Prostate gland (tissue), 2 donors: ENCODE results near the gene TGFA. TPM values are rescaled to one million over a fixed set of nuclear protein-coding genes. Genes with fewer than 3 reads are reported as not detected.
"Not testable (repeated sequence)": the region's sequence is repeated elsewhere in the genome, so short reads cannot be mapped to it uniquely, and the experiment has no call there.

Source experiments
- DNase-seq: peaks from one replicate; pipeline ENCODE4 v3.0.0-alpha.2; 2019; ENCODE audit warnings: low spot score
- H3K27ac ChIP-seq, 2 donors: fragments of 200-600 bp; sonication (generic); 2 replicates each; pipeline ENCODE4 v1.5.1; 2017 to 2019
- H3K27me3 ChIP-seq: fragments of 200-600 bp; sonication (generic); replicated peaks from 2 replicates; pipeline ENCODE4 v1.5.1; 2019; ENCODE audit not compliant: insufficient read depth
- H3K36me3 ChIP-seq, 2 donors: fragments of 200-600 bp; sonication (generic); 1 replicate in 1 of 2; 2 replicates in 1 of 2; pipeline versions ENCODE4 v1.5.1 to v1.8.1; 2017 to 2019
- H3K4me1 ChIP-seq: fragments of 200-600 bp; sonication (generic); replicated peaks from 2 replicates; pipeline ENCODE4 v1.5.1; 2019
- H3K4me3 ChIP-seq, 2 donors: fragments of 200-600 bp; sonication (generic); 2 replicates each; pipeline ENCODE4 v1.5.1; 2017 to 2019
- H3K9me3 ChIP-seq: fragments of 200-600 bp; sonication (generic); 2 replicates; pipeline ENCODE4 v1.5.1; 2017
- CTCF ChIP-seq, 4 experiments: fragments of 200-600 bp in 2 of 4; fragments of 450-650 bp in 2 of 4; sonication (generic) in 2 of 4; IDR thresholded peaks; 1 replicate in 3 of 4; 2 replicates in 1 of 4; pipeline ENCODE4 v1.5.1; 2016 to 2019; ENCODE audit warnings: antibody characterized with exemption in 4 of 4, mild to moderate bottlenecking in 2 of 4, moderate library complexity in 2 of 4
- POLR2A ChIP-seq: fragments of 450-650 bp; IDR thresholded peaks from one replicate; pipeline ENCODE4 v1.6.1; 2016; ENCODE audit warnings: antibody characterized with exemption, mild to moderate bottlenecking
- POLR2AphosphoS5 ChIP-seq: sonication (generic); formaldehyde crosslinking; IDR thresholded peaks from one replicate; pipeline ENCODE4 v1.6.1; 2017; ENCODE audit warnings: antibody characterized with exemption
- WGBS: methylation state at CpG from one replicate; pipeline ENCODE4 v1.1.5; 2018; 5-methylcytosine and 5-hydroxymethylcytosine counted together
- intact Hi-C: fragments of 100-400 bp; cut with DNase I; formaldehyde crosslinking; loops from one replicate; pipeline ENCODE4 v1.14.2; 2022
- total RNA-seq, 2 donors: library from RNA; depleted of rRNA; stranded (reverse); fragments of >200 nt; gene quantifications; one replicate each; pipeline ENCODE4 v1.1.0, GENCODE V29; 2016

Gene TGFA
- total RNA-seq, 2 donors from 2014 or later, result 3.7 to 9.2 TPM

- H3K4me3 ChIP-seq, result no peak overlapping the region
- H3K36me3 ChIP-seq, result no peaks in the 10 kb centered on the region
- 78% methylated on average over 10 of the region's 10 CpGs for WGBS
- no peaks in the 10 kb centered on the region for H3K9me3 ChIP-seq
- no peak for TF ChIP-seq POLR2A
- TF ChIP-seq CTCF (IDR thresholded peaks at IDR 0.05), result no peak
- no peak for TF ChIP-seq POLR2AphosphoS5
- intact Hi-C loops, result no loop called here
- no peak overlapping the region for H3K27ac ChIP-seq
- no peaks in the 10 kb centered on the region for H3K27me3 ChIP-seq
- no peak for DNase-seq
- no peaks in the 10 kb centered on the region for H3K4me1 ChIP-seq
These were observed 85.5 kb downstream of the TGFA start for GRCh38 chr2:70467831-70468779.

- TF ChIP-seq POLR2AphosphoS5 (no peak), CTCF (IDR thresholded peaks at IDR 0.05) (no peak), POLR2A (no peak)
- no peaks in the 10 kb centered on the region for H3K27me3 ChIP-seq
- intact Hi-C loops, result no loop called here
- H3K36me3 ChIP-seq, result no peaks in the 10 kb centered on the region
- WGBS, result 80% methylated on average over 3 of the region's 3 CpGs
- DNase-seq, result no peak
- no peak overlapping the region for H3K4me3 ChIP-seq
- no peaks in the 10 kb centered on the region for H3K9me3 ChIP-seq
- no peaks in the 10 kb centered on the region for H3K4me1 ChIP-seq
- H3K27ac ChIP-seq, result no peak overlapping the region
These were observed 86.4 kb downstream of the TGFA start for GRCh38 chr2:70467237-70467636.

- WGBS, result 88% methylated on average over 4 of the region's 4 CpGs
- intact Hi-C loops, DNase-seq, H3K36me3 ChIP-seq, H3K9me3 ChIP-seq, H3K27me3 ChIP-seq, H3K4me3 ChIP-seq, H3K27ac ChIP-seq, H3K4me1 ChIP-seq: not testable (repeated sequence)
These were observed 87.0 kb downstream of the TGFA start for GRCh38 chr2:70466647-70467046.

- Histone ChIP-seq H3K27me3 (no peaks in the 10 kb centered on the region), H3K36me3 (no peaks in the 10 kb centered on the region), H3K9me3 (no peaks in the 10 kb centered on the region), H3K4me1 (no peaks in the 10 kb centered on the region), H3K27ac (no peak overlapping the region), H3K4me3 (no peak overlapping the region)
- no peak for DNase-seq
- 59% methylated on average over 4 of the region's 4 CpGs for WGBS
- TF ChIP-seq CTCF (IDR thresholded peaks at IDR 0.05) (no peak), POLR2A (no peak), POLR2AphosphoS5 (no peak)
- intact Hi-C loops, result no loop called here
These were observed 89.6 kb downstream of the TGFA start for GRCh38 chr2:70463997-70464396.

GRCh38 chr2:70463581-70463980, 90.0 kb downstream of the TGFA start:
- Histone ChIP-seq H3K9me3 (no peaks in the 10 kb centered on the region), H3K27me3 (no peaks in the 10 kb centered on the region), H3K36me3 (no peaks in the 10 kb centered on the region), H3K4me1 (no peaks in the 10 kb centered on the region), H3K27ac (no peak overlapping the region), H3K4me3 (no peak overlapping the region)
- WGBS, result 89% methylated on average over 3 of the region's 3 CpGs
- no peak for DNase-seq
- TF ChIP-seq POLR2AphosphoS5 (no peak), CTCF (IDR thresholded peaks at IDR 0.05) (no peak), POLR2A (no peak)
- intact Hi-C loops, result no loop called here
